ENCODE results near the gene WDR59. TPM values are rescaled to one million over a fixed set of nuclear protein-coding genes. Genes with fewer than 3 reads are reported as not detected.

The WDR59 gene
- total and polyA plus RNA-seq, 2 experiments from 2014 or later = 38.7 to 54.5 TPM

DNA sequence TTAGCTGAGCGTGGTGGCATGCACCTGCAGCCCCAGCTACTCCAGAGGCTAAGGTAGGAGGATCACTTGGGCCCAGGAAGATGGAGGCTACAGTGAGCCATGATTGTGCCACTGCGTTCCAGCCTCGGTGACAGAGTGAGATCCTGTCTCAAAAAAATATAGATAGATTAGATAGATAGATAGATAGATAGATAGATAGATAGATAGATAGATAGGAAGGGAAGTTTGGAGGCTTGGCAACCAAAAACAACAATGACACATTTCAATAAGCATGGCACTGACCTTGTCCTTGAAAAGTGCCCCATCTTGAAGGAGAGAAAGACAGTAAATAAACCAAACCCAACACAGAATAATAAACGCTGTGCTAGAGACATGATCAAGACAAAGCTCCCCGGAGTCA lies 152.7 kb downstream of the WDR59 start:
- H3F3A ChIP-seq (replicated peaks; ENCODE audit: low read depth) = no peaks in the 10 kb centered on the region
- peaks cover 4% of the 10 kb centered on the region for H3K4me1 ChIP-seq (ENCODE audit: insufficient read depth)
- H2AFZ ChIP-seq = no peak overlapping the region
- H3K79me2 ChIP-seq (replicated peaks; ENCODE audit: insufficient read depth) = no peaks in the 10 kb centered on the region
- H3K4me3 ChIP-seq = no peak overlapping the region
- no peaks in the 10 kb centered on the region for H3K9me3 Mint-ChIP-seq
- H3K4me3 Mint-ChIP-seq = no peak overlapping the region
- H3K4me2 ChIP-seq = no peak overlapping the region
- no peak for DNase-seq (ENCODE audit: low spot score)
- TF ChIP-seq ZNF331 (CRISPR knock-in tag; IDR thresholded peaks at IDR 0.05; ENCODE audit: low read depth) = no peak
- TF ChIP-seq POLR2AphosphoS5 (IDR thresholded peaks at IDR 0.05; ENCODE audit: low read depth) = no peak
- no peak for TF ChIP-seq JUNB (IDR thresholded peaks at IDR 0.05; ENCODE audit: unreplicated experiment)
- no peak for TF ChIP-seq EZH2 (IDR thresholded peaks at IDR 0.05; ENCODE audit: low read depth, unreplicated experiment)
- no peak for TF ChIP-seq ZNF114 (CRISPR knock-in tag; IDR thresholded peaks at IDR 0.05)
- no peak for TF ChIP-seq STAT1 (IDR thresholded peaks at IDR 0.05; ENCODE audit: unreplicated experiment)
- no peak for TF ChIP-seq ETS1 (IDR thresholded peaks at IDR 0.05)
- no peak for TF ChIP-seq CTCF (conservative IDR thresholded peaks at IDR 0.05; ENCODE audit: low read depth in 2 of 2)
- TF ChIP-seq NANOG (IDR thresholded peaks at IDR 0.05; ENCODE audit: borderline replicate concordance) = no peak
- no peak for TF ChIP-seq CREB1 (CRISPR knock-in tag; IDR thresholded peaks at IDR 0.05; ENCODE audit: low read depth)
- no peak for TF ChIP-seq EZH2phosphoT487 (IDR thresholded peaks at IDR 0.05; ENCODE audit: unreplicated experiment)
- TF ChIP-seq ZNF462 (CRISPR knock-in tag; IDR thresholded peaks at IDR 0.05) = no peak
- TF ChIP-seq, protein P1, sequence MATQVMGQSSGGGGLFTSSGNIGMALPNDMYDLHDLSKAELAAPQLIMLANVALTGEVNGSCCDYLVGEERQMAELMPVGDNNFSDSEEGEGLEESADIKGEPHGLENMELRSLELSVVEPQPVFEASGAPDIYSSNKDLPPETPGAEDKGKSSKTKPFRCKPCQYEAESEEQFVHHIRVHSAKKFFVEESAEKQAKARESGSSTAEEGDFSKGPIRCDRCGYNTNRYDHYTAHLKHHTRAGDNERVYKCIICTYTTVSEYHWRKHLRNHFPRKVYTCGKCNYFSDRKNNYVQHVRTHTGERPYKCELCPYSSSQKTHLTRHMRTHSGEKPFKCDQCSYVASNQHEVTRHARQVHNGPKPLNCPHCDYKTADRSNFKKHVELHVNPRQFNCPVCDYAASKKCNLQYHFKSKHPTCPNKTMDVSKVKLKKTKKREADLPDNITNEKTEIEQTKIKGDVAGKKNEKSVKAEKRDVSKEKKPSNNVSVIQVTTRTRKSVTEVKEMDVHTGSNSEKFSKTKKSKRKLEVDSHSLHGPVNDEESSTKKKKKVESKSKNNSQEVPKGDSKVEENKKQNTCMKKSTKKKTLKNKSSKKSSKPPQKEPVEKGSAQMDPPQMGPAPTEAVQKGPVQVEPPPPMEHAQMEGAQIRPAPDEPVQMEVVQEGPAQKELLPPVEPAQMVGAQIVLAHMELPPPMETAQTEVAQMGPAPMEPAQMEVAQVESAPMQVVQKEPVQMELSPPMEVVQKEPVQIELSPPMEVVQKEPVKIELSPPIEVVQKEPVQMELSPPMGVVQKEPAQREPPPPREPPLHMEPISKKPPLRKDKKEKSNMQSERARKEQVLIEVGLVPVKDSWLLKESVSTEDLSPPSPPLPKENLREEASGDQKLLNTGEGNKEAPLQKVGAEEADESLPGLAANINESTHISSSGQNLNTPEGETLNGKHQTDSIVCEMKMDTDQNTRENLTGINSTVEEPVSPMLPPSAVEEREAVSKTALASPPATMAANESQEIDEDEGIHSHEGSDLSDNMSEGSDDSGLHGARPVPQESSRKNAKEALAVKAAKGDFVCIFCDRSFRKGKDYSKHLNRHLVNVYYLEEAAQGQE (IDR thresholded peaks at IDR 0.05; ENCODE audit: unreplicated experiment) = no peak
- peaks cover 4% of the 10 kb centered on the region for H3K27me3 Mint-ChIP-seq (ENCODE audit: insufficient read depth, low read depth, poor library complexity)
- H3K27ac ChIP-seq (ENCODE audit: low read depth) = no peak overlapping the region
- ATAC-seq = no peak
- no peaks in the 10 kb centered on the region for H3K9me2 ChIP-seq (ENCODE audit: insufficient read depth)
- no peaks in the 10 kb centered on the region for H4K20me1 ChIP-seq (replicated peaks; ENCODE audit: insufficient read depth)
- H3K27me3 ChIP-seq (ENCODE audit: insufficient read depth) = no peaks in the 10 kb centered on the region
- no peaks in the 10 kb centered on the region for H3K36me3 Mint-ChIP-seq (ENCODE audit: low read depth)
- peaks cover 5% of the 10 kb centered on the region for H3K4me1 Mint-ChIP-seq
- H3K36me3 ChIP-seq (ENCODE audit: insufficient read depth) = no peaks in the 10 kb centered on the region
- H3K27ac Mint-ChIP-seq = no peak overlapping the region
